ENCODE results near the gene FBXO28.
A peak's percentile ranks its signal among the peaks of the same experiment; 100 is the strongest.
"Not testable (repeated sequence)": the region's sequence is repeated elsewhere in the genome, so short reads cannot be mapped to it uniquely, and the experiment has no call there.

FBXO28 gene

GRCh38 chr1:224113918-224114786 is at the start of gene FBXO28:
Gene FBXO28 (plus strand): TSS chr1:224114111. CDS start chr1:224114130, 19 bp downstream.
- peak; percentile 94 for DNase-seq

- DNase-seq = no peak
These were observed 49.8 kb upstream of the FBXO28 start for GRCh38 chr1:224064150-224064549.

GRCh38 chr1:224065455-224065854 is 48.5 kb upstream of the FBXO28 start:
- DNase-seq = no peak

- no peak for DNase-seq
These were observed 46.7 kb upstream of the FBXO28 start for GRCh38 chr1:224067207-224067606.

- DNase-seq = no peak
These were observed 46.1 kb upstream of the FBXO28 start for GRCh38 chr1:224067621-224068457.

- no peak for DNase-seq
These were observed 45.3 kb upstream of the FBXO28 start for GRCh38 chr1:224068458-224069072.

GRCh38 chr1:224069138-224069537 is 44.8 kb upstream of the FBXO28 start:
- no peak for DNase-seq

GRCh38 chr1:224070521-224070920 is 43.4 kb upstream of the FBXO28 start:
- DNase-seq = no peak

- no peak for DNase-seq
These were observed 37.5 kb upstream of the FBXO28 start for GRCh38 chr1:224076407-224076806.

- not testable (repeated sequence) for DNase-seq
These were observed 34.3 kb upstream of the FBXO28 start for GRCh38 chr1:224079644-224080043.

GRCh38 chr1:224080115-224080774 is 33.7 kb upstream of the FBXO28 start:
- no peak for DNase-seq

GRCh38 chr1:224081604-224082003 is 32.3 kb upstream of the FBXO28 start:
- no peak for DNase-seq

GRCh38 chr1:224082146-224082545 is 31.8 kb upstream of the FBXO28 start:
- DNase-seq = no peak

GRCh38 chr1:224084867-224085266 is 29.0 kb upstream of the FBXO28 start:
- no peak for DNase-seq

- no peak for DNase-seq
These were observed 28.3 kb upstream of the FBXO28 start for GRCh38 chr1:224085421-224086108.

GRCh38 chr1:224087286-224087794 is 26.6 kb upstream of the FBXO28 start:
- DNase-seq = no peak

GRCh38 chr1:224089583-224089982 is 24.3 kb upstream of the FBXO28 start:
- no peak for DNase-seq

GRCh38 chr1:224090116-224090515 is 23.8 kb upstream of the FBXO28 start:
- no peak for DNase-seq

GRCh38 chr1:224092111-224092510 is 21.8 kb upstream of the FBXO28 start:
- DNase-seq = no peak

- no peak for DNase-seq
These were observed 21.3 kb upstream of the FBXO28 start for GRCh38 chr1:224092601-224093000.

GRCh38 chr1:224095339-224095738 is 18.6 kb upstream of the FBXO28 start:
- DNase-seq = no peak

GRCh38 chr1:224095867-224096266 is 18.0 kb upstream of the FBXO28 start:
- DNase-seq = no peak
